ENCODE measurements around the gene PRICKLE1. TPM values are rescaled to one million over a fixed set of nuclear protein-coding genes. Genes with fewer than 3 reads are reported as not detected.

PRICKLE1 gene
- total RNA-seq, 2 donors from 2014 or later: 3.6 to 4.7 TPM

GRCh38 chr12:42524716-42525115 is 64.8 kb downstream of the PRICKLE1 start:
- Histone ChIP-seq H3K4me3 (no peak overlapping the region), H3K36me3 (replicated peaks in 1 of 2; ENCODE audit: insufficient read depth in 1 of 2, low read depth in 2 of 2) (no peaks in the 10 kb centered on the region), H3K4me1 (peaks cover 10% of the 10 kb centered on the region), H3K27ac (no peak overlapping the region), H3K27me3 (no peaks in the 10 kb centered on the region), H3K9me3 (no peaks in the 10 kb centered on the region)
- 74 to 81% methylated on average over 5 of the region's 5 CpGs for WGBS, 2 donors
- intact Hi-C loops (cut with DNase I): no loop called here
- no peak for DNase-seq
- no peak for ATAC-seq
- TF ChIP-seq CTCF (IDR thresholded peaks at IDR 0.05): no peak
- no peak for TF ChIP-seq POLR2A (IDR thresholded peaks at IDR 0.05)

- no peak for TF ChIP-seq CTCF (IDR thresholded peaks at IDR 0.05)
- TF ChIP-seq POLR2A (IDR thresholded peaks at IDR 0.05): no peak
- ATAC-seq: no peak
These were observed 73.0 kb downstream of the PRICKLE1 start for GRCh38 chr12:42516573-42516972.

GRCh38 chr12:42511656-42512055 is 77.9 kb downstream of the PRICKLE1 start:
- Histone ChIP-seq H3K4me1 (no peaks in the 10 kb centered on the region), H3K27me3 (no peaks in the 10 kb centered on the region), H3K9me3 (no peaks in the 10 kb centered on the region), H3K36me3 (replicated peaks in 1 of 2; ENCODE audit: insufficient read depth in 1 of 2, low read depth in 2 of 2) (no peaks in the 10 kb centered on the region), H3K27ac (no peak overlapping the region), H3K4me3 (no peak overlapping the region)
- no peak for ATAC-seq
- DNase-seq: no peak
- WGBS, 2 donors: 87 to 100% methylated on average over 1 of the region's 1 CpG
- TF ChIP-seq POLR2A (IDR thresholded peaks at IDR 0.05): no peak
- TF ChIP-seq CTCF (IDR thresholded peaks at IDR 0.05): no peak
- intact Hi-C loops (cut with DNase I): no loop called here

More at GRCh38 chr12:42516573-42516972, 73.0 kb downstream of the PRICKLE1 start:
- H3K4me3 ChIP-seq: no peak overlapping the region
- peaks cover 3% of the 10 kb centered on the region for H3K4me1 ChIP-seq
- intact Hi-C loops (cut with DNase I): no loop called here
- no peaks in the 10 kb centered on the region for H3K36me3 ChIP-seq (replicated peaks in 1 of 2; ENCODE audit: insufficient read depth in 1 of 2, low read depth in 2 of 2)
- H3K27ac ChIP-seq: no peak overlapping the region
- WGBS, 2 donors: 39 to 60% methylated on average over 2 of the region's 2 CpGs
- DNase-seq: no peak
- no peaks in the 10 kb centered on the region for H3K9me3 ChIP-seq
- no peaks in the 10 kb centered on the region for H3K27me3 ChIP-seq

- Histone ChIP-seq H3K27ac (no peak overlapping the region), H3K9me3 (no peaks in the 10 kb centered on the region), H3K4me3 (no peak overlapping the region), H3K27me3 (no peaks in the 10 kb centered on the region), H3K4me1 (no peaks in the 10 kb centered on the region), H3K36me3 (replicated peaks in 1 of 2; ENCODE audit: insufficient read depth in 1 of 2, low read depth in 2 of 2) (no peaks in the 10 kb centered on the region)
- intact Hi-C loops (cut with DNase I): no loop called here
- ATAC-seq (no peak), DNase-seq (no peak)
- no peak for TF ChIP-seq POLR2A (IDR thresholded peaks at IDR 0.05)
- TF ChIP-seq CTCF (IDR thresholded peaks at IDR 0.05): no peak
These were observed 78.7 kb downstream of the PRICKLE1 start for GRCh38 chr12:42510823-42511222.

GRCh38 chr12:42508913-42509460 is 80.6 kb downstream of the PRICKLE1 start:
- no peak for TF ChIP-seq CTCF (IDR thresholded peaks at IDR 0.05)
- TF ChIP-seq POLR2A (IDR thresholded peaks at IDR 0.05): no peak
- DNase-seq: no peak
- Histone ChIP-seq H3K36me3 (replicated peaks in 1 of 2; ENCODE audit: insufficient read depth in 1 of 2, low read depth in 2 of 2) (no peaks in the 10 kb centered on the region), H3K27me3 (no peaks in the 10 kb centered on the region), H3K4me3 (no peak overlapping the region), H3K4me1 (no peaks in the 10 kb centered on the region), H3K27ac (no peak overlapping the region), H3K9me3 (no peaks in the 10 kb centered on the region)
- no peak for ATAC-seq
- WGBS, 2 donors: 79 to 80% methylated on average over 5 of the region's 5 CpGs
- intact Hi-C loops (cut with DNase I): no loop called here

All from body of pancreas (tissue), 4 donors.